Thoracic aorta (tissue), 2 donors: ENCODE measurements around the gene MACROH2A1. TPM values are rescaled to one million over a fixed set of nuclear protein-coding genes. Genes with fewer than 3 reads are reported as not detected.

Source experiments
- ATAC-seq: fragments of 150-250 bp; one replicate; pipeline ENCODE4 v1.8.0; 2017; ENCODE audit warnings: low read depth; ENCODE audit not compliant: insufficient number of reproducible peaks, low FRiP score
- DNase-seq: peaks from one replicate; pipeline ENCODE4 v3.0.0-alpha.2; 2020; ENCODE audit warnings: low spot score
- H3K27ac ChIP-seq, 2 donors: fragments of 200-600 bp; sonication (generic); 1 replicate in 1 of 2; 2 replicates in 1 of 2; pipeline ENCODE4 v1.5.1; 2016; ENCODE audit warnings: mild to moderate bottlenecking in 2 of 2, moderate library complexity in 2 of 2
- H3K27me3 ChIP-seq: fragments of 200-600 bp; sonication (generic); replicated peaks from 2 replicates; pipeline ENCODE4 v1.6.0; 2016; ENCODE audit warnings: mild to moderate bottlenecking; ENCODE audit not compliant: insufficient read depth
- H3K36me3 ChIP-seq: fragments of 200-600 bp; sonication (generic); one replicate; pipeline ENCODE4 v1.5.1; 2016
- H3K4me1 ChIP-seq, 2 donors: fragments of 200-600 bp; sonication (generic); 1 replicate in 1 of 2; 2 replicates in 1 of 2; pipeline versions ENCODE4 v1.5.1 to v1.6.0; 2016; ENCODE audit warnings: low read depth in 2 of 2, mild to moderate bottlenecking in 1 of 2; ENCODE audit not compliant: control insufficient read depth in 1 of 2
- H3K4me3 ChIP-seq: fragments of 200-600 bp; sonication (generic); 2 replicates; pipeline ENCODE4 v1.5.1; 2016; ENCODE audit warnings: mild to moderate bottlenecking
- H3K9me3 ChIP-seq: fragments of 200-600 bp; sonication (generic); 2 replicates; pipeline ENCODE4 v1.5.1; 2016
- CTCF ChIP-seq: fragments of 200-600 bp; sonication (generic); IDR thresholded peaks from one replicate; pipeline ENCODE4 v1.5.1; 2019; ENCODE audit warnings: antibody characterized with exemption
- total RNA-seq, 2 donors: library from RNA; depleted of rRNA; stranded (reverse); fragments of >200 nt; gene quantifications; one replicate each; pipeline versions ENCODE4 v1.1.0 to v1.2.3, GENCODE V29; 2016

MACROH2A1 gene
- total RNA-seq, 2 donors from 2014 or later, result 153 to 192 TPM

DNA sequence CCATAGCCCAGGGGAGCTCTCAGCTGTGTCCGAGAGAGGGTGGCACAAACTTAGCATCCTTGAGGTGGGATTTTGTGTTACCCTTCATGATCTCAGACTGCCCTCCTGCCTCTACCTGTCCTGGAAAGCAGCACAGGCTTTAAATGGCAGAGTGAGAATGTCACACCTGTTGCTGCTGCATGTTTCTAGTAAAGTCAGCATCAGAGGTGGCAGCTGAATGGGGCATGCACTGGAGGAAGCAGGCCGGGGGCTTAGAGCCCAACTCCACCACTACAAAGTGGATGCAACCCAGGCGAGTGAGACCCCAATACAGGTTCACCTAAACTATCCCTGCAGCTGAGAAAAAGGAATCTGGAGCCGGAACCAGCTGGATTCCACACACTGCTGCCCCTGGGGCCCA, 51.6 kb downstream of the MACROH2A1 start:
- H3K27ac ChIP-seq, result no peak overlapping the region
- DNase-seq, result no peak
- H3K36me3 ChIP-seq, result peaks cover 28% of the 10 kb centered on the region
- H3K9me3 ChIP-seq, result no peaks in the 10 kb centered on the region
- no peaks in the 10 kb centered on the region for H3K4me1 ChIP-seq
- H3K4me3 ChIP-seq, result no peak overlapping the region
- H3K27me3 ChIP-seq, result no peaks in the 10 kb centered on the region
- no peak for TF ChIP-seq CTCF
- ATAC-seq, result no peak

GRCh38 chr5:135345956-135346731, 52.9 kb downstream of the MACROH2A1 start:
- no peaks in the 10 kb centered on the region for H3K4me1 ChIP-seq
- no peaks in the 10 kb centered on the region for H3K27me3 ChIP-seq
- ATAC-seq, result no peak
- no peak for DNase-seq
- TF ChIP-seq CTCF, result no peak
- no peak overlapping the region for H3K27ac ChIP-seq
- no peak overlapping the region for H3K4me3 ChIP-seq
- H3K36me3 ChIP-seq, result peaks cover 35% of the 10 kb centered on the region
- H3K9me3 ChIP-seq, result no peaks in the 10 kb centered on the region

- peaks cover 53% of the 10 kb centered on the region for H3K36me3 ChIP-seq
- ATAC-seq, result no peak
- no peak overlapping the region for H3K4me3 ChIP-seq
These were observed 54.7 kb downstream of the MACROH2A1 start for GRCh38 chr5:135344349-135344748.

DNA sequence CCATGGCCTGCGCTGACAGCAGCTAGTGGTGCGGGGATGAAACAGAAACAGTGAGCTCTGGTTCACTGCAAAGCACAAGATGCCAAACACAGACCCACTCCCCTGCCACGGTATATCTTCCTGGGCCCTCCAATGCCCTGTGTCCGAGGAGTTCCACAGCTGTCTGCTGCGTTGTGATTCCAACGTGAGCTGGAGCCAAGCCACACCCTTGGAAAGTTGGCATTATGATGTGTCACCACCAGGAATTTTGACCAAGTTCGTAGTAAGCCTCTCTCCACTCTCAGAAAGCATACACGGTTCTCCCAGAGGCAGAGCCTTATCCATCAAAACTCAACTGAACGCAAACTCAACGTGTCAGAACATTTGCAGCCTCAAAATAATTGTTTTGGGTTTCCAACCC, 55.6 kb downstream of the MACROH2A1 start:
- Histone ChIP-seq H3K27ac (no peak overlapping the region), H3K36me3 (peaks cover 61% of the 10 kb centered on the region), H3K4me3 (no peak overlapping the region), H3K27me3 (no peaks in the 10 kb centered on the region), H3K9me3 (no peaks in the 10 kb centered on the region), H3K4me1 (no peaks in the 10 kb centered on the region)
- no peak for DNase-seq
- ATAC-seq, result no peak
- no peak for TF ChIP-seq CTCF

More at GRCh38 chr5:135344349-135344748, 54.7 kb downstream of the MACROH2A1 start:
- TF ChIP-seq CTCF, result no peak
- no peak overlapping the region for H3K27ac ChIP-seq
- no peaks in the 10 kb centered on the region for H3K27me3 ChIP-seq
- DNase-seq, result no peak
- no peaks in the 10 kb centered on the region for H3K4me1 ChIP-seq
- no peaks in the 10 kb centered on the region for H3K9me3 ChIP-seq

- H3K27me3 ChIP-seq, result no peaks in the 10 kb centered on the region
- no peaks in the 10 kb centered on the region for H3K9me3 ChIP-seq
- peaks cover 68% of the 10 kb centered on the region for H3K36me3 ChIP-seq
- no peak overlapping the region for H3K27ac ChIP-seq
- ATAC-seq, result no peak
- no peak overlapping the region for H3K4me3 ChIP-seq
- no peak for TF ChIP-seq CTCF
- no peaks in the 10 kb centered on the region for H3K4me1 ChIP-seq
- no peak for DNase-seq
These were observed 56.5 kb downstream of the MACROH2A1 start for GRCh38 chr5:135342551-135342875.
